Lower lobe of right lung (tissue), 2 donors: Measurements from ENCODE around the gene SCARF2. TPM values are rescaled to one million over a fixed set of nuclear protein-coding genes. Genes with fewer than 3 reads are reported as not detected.

Experiments used
- ATAC-seq, 2 donors: fragments of 200-7000 bp; cut with Tn5 transposase; one replicate each; pipeline ENCODE4 v1.9.1; 2020 to 2022; ENCODE audit warnings: mild to moderate bottlenecking in 2 of 2, moderate library complexity in 2 of 2
- DNase-seq: peaks from one replicate; pipeline ENCODE4 v3.0.0-alpha.2; 2020
- H3K27ac ChIP-seq: fragments of 200-600 bp; one replicate; pipeline ENCODE4 v1.8.0; 2022
- H3K27me3 ChIP-seq: fragments of 200-600 bp; one replicate; pipeline ENCODE4 v1.8.0; 2022; ENCODE audit warnings: low read depth
- H3K36me3 ChIP-seq: fragments of 200-600 bp; one replicate; pipeline ENCODE4 v1.8.0; 2022; ENCODE audit warnings: mild to moderate bottlenecking
- H3K4me1 ChIP-seq: fragments of 200-600 bp; one replicate; pipeline ENCODE4 v1.8.0; 2022
- H3K4me3 ChIP-seq: fragments of 200-600 bp; one replicate; pipeline ENCODE4 v1.8.0; 2022; ENCODE audit warnings: mild to moderate bottlenecking
- H3K9me3 ChIP-seq: fragments of 200-600 bp; one replicate; pipeline ENCODE4 v1.8.0; 2022
- intact Hi-C: fragments of 100-400 bp; cut with DNase I; formaldehyde crosslinking; loops from one replicate; pipeline ENCODE4 v1.11.0; 2022
- total RNA-seq: library from RNA; stranded (reverse); fragmentation: NEBNext Ultra II Directional; extraction: Animal tissue kit (Norgen Biotek cat#: 25700); gene quantifications from one replicate; pipeline ENCODE4 v1.2.1, GENCODE V29; 2021
- TF ChIP-seq, protein P1 (sequence below): fragments of 200-600 bp; IDR thresholded peaks from one replicate; pipeline ENCODE4 v1.8.0; 2022; ENCODE audit warnings: antibody characterized with exemption, mild to moderate bottlenecking
- donor health status: DM: no; HTN: yes; CAD: no; lungs with severe emphysema.

Gene SCARF2
- total RNA-seq, 1 donor from 2014 or later, result 12.6 TPM

DNA sequence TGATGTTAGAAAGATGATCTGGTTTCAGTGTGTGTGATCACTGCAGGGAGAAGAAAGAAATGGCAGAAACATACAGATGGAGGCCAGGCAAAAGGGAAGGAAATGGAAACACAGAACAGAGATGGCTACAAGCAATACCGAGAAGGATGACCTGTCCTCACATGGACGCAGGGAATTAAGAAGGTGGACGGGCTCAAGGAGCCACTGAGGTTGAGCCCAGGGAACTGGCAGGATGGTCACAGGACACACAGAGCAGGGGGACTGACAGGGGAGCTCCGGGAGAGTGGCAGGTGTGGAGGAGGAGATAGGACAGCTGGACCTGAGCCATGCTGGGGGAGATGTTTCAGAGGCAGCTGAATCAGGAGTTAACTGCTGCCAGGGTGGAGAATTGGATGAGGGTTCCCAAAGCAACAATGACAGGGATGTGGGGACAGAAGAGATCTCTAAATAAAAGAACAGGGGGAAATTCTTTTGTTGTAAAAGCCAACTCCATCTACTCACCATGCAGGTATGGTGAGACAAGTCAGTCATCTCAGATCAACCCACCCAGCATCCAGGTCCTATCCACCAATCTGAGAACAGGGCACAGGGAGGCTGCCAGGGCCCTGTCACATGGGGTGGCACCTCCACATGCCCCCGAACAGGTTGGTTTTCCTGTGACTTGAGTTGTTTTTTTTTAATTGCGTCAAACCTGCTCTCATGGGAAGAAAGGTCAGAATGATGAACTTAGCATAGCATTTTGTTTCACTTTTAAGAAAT, 31.7 kb upstream of the SCARF2 start:
- Histone ChIP-seq H3K9me3 (no peaks in the 10 kb centered on the region), H3K27me3 (no peaks in the 10 kb centered on the region), H3K27ac (no peak overlapping the region), H3K4me1 (no peaks in the 10 kb centered on the region), H3K4me3 (no peak overlapping the region), H3K36me3 (peaks cover 32% of the 10 kb centered on the region)
- ATAC-seq (no peak), DNase-seq (no peak)
- intact Hi-C loops, result no loop called here
- TF ChIP-seq, protein P1, sequence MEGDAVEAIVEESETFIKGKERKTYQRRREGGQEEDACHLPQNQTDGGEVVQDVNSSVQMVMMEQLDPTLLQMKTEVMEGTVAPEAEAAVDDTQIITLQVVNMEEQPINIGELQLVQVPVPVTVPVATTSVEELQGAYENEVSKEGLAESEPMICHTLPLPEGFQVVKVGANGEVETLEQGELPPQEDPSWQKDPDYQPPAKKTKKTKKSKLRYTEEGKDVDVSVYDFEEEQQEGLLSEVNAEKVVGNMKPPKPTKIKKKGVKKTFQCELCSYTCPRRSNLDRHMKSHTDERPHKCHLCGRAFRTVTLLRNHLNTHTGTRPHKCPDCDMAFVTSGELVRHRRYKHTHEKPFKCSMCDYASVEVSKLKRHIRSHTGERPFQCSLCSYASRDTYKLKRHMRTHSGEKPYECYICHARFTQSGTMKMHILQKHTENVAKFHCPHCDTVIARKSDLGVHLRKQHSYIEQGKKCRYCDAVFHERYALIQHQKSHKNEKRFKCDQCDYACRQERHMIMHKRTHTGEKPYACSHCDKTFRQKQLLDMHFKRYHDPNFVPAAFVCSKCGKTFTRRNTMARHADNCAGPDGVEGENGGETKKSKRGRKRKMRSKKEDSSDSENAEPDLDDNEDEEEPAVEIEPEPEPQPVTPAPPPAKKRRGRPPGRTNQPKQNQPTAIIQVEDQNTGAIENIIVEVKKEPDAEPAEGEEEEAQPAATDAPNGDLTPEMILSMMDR, result no peak

DNA sequence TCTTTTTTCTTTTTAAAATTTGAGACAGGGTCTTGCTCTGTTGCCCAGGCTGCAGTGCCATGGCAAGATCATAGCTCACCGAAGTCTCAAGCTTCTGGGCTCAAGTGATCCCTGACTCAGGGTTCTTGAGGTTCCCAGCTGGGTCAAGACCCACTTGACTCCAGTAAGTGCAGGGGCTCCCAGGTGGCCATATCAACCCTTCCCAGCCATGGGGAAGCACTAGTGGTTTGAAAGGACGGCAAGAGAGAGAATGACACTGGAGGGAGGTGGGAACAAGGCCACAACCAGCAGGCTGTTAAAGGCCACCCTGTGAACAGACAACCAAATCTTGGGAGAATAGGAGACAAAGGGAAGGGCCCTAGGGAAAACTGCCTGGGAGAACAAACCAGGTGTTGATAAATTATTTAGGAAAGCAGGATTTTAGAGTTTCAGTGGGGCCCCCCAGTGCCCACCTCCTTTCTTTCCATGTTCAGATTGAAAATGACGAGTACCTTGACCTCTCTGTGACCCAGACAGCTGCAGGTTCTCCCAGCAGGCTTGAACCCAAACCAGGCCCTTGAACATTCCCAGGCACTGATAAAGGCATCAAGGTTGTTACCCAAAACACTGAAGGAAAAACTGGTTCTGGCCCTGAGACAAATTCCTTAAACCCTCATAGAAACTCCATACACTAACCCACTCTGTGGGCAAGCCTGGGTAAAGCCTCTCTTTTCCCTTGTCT, 29.2 kb upstream of the SCARF2 start:
- Histone ChIP-seq H3K27ac (no peak overlapping the region), H3K27me3 (no peaks in the 10 kb centered on the region), H3K4me1 (peaks cover 16% of the 10 kb centered on the region), H3K36me3 (peaks cover 34% of the 10 kb centered on the region), H3K9me3 (no peaks in the 10 kb centered on the region), H3K4me3 (no peak overlapping the region)
- DNase-seq (no peak), ATAC-seq (peak; percentile 14 to 60)
- TF ChIP-seq, protein P1, result no peak
- intact Hi-C loops, result no loop called here

DNA sequence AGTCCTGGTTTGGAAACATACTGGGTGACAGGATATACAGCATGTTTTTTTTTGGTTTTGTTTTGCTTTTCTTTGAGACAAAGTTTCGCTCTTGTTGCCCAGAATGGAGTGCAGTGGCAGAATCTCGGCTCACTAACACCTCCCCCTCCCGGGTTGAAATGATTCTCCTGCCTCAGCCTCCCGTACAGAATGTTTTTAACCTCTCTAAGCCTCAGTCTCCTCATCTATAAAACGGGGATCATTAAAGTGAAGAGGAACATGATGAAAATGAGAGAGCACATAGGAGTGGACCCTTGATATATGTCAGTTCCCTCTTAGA, 28.1 kb upstream of the SCARF2 start:
- H3K27me3 ChIP-seq, result no peaks in the 10 kb centered on the region
- intact Hi-C loops, result no loop called here
- peaks cover 16% of the 10 kb centered on the region for H3K4me1 ChIP-seq
- H3K36me3 ChIP-seq, result peaks cover 25% of the 10 kb centered on the region
- H3K27ac ChIP-seq, result no peak overlapping the region
- DNase-seq (no peak), ATAC-seq (no peak)
- no peak overlapping the region for H3K4me3 ChIP-seq
- TF ChIP-seq, protein P1, result no peak
- no peaks in the 10 kb centered on the region for H3K9me3 ChIP-seq

DNA sequence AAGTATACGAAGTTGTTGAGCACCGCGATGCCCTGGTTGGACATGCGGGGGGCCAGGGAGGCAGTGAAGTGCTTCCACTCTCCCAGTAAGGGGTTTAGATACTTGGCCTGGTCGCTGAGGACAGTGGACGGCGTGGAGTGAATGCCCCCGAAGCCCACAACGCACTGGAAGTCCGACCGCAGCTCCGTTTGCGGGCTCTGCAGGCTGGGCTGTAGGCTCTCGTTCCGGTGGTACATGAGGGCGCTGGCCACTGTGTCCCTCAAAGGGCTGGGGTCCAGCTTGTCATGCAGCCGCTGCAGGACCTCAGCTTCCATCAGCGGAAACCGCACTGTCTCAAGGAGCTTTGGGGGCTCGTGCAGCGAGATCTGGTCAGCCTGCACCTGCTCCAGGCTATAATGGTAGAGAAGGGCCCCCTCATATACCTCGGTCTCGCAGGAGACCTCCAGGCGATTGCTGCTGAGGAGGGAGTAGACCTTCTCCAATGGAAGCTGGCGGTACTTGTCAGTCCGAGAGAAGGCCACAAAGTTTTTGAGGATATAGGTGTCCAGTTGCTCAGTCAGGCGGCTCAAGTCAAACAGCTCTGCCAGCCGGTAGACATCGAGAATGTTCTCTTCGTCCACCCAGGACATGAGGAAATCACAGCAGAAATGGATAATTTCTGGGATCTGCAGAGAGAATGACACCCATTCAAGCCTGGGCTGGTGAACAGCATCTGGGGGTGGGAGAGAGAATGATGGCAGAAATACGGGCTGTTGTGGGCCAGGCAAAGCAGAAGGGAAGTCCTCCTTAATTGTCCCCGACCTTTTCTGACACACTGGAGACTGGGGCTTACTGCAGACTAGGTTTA, 27.5 kb upstream of the SCARF2 start:
- DNase-seq, result no peak
- H3K27me3 ChIP-seq, result no peaks in the 10 kb centered on the region
- H3K36me3 ChIP-seq, result peaks cover 25% of the 10 kb centered on the region
- peaks cover 16% of the 10 kb centered on the region for H3K4me1 ChIP-seq
- intact Hi-C loops, result no loop called here
- no peak overlapping the region for H3K4me3 ChIP-seq
- TF ChIP-seq, protein P1, result no peak
- no peak for ATAC-seq
- H3K9me3 ChIP-seq, result no peaks in the 10 kb centered on the region
- peak overlapping the region; percentile 47 for H3K27ac ChIP-seq

DNA sequence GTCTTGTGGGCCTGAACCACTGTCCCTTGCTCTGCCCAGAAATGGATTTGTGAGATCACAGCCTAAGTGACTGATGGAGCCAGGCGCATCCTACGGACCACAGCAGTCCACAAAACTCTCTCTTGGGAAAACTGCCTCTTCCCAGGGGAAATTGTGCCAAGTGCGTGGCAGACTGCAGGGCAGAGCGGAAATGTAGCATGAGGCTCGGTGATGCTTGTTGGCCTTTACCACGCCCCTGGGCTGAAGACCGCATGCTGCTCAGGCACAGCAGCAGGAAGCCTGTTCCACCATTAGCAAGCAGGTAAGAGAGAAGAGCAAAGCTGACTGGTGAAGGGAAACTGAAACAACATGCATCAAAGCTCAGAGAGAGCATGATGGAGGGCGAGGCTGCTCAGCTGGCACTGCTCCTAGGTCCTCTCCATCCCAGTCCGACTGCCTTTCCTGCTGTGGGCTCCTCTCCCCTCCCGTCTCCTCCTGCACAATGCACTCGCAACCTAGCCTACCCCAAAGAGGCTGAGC, 26.5 kb upstream of the SCARF2 start:
- no peak for DNase-seq

More for the DNA sequence above, 26.5 kb upstream of the SCARF2 start:
- intact Hi-C loops, result no loop called here
- peak overlapping the region; percentile 47 for H3K27ac ChIP-seq
- peaks cover 33% of the 10 kb centered on the region for H3K36me3 ChIP-seq
- no peaks in the 10 kb centered on the region for H3K27me3 ChIP-seq
- peaks cover 16% of the 10 kb centered on the region for H3K4me1 ChIP-seq
- ATAC-seq, result peak; percentile 10 to 13
- H3K9me3 ChIP-seq, result no peaks in the 10 kb centered on the region
- TF ChIP-seq, protein P1, result no peak
- H3K4me3 ChIP-seq, result no peak overlapping the region
